HG03565 (cell line): ENCODE results near the gene KCNIP4.

Experiments
- ATAC-seq: cut with Tn5 transposase; IDR thresholded peaks from one replicate; pipeline ENCODE4 v1.9.1; 2021; ENCODE audit warnings: mild to moderate bottlenecking, moderate library complexity; ENCODE audit not compliant: unreplicated experiment

Gene KCNIP4

DNA sequence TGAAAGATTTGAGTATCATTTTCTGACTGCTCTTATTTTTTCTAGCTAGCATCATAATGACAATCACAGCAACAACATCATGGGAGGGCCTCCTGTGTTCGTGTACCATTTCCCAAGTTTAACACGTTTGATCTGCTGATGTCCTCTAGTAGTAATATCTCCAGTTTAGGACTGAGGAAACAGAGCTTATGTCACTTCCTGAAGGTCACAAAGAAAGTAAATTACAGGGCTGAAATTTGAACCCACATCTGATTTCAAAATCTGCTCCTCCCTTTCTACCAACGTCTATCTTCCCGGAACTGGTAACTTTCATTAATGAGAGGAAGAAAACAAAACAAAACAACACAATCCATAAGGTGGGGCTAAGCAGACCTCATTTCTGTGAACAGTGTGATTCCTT, 945.6 kb downstream of the KCNIP4 start:
- ATAC-seq, result no peak

DNA sequence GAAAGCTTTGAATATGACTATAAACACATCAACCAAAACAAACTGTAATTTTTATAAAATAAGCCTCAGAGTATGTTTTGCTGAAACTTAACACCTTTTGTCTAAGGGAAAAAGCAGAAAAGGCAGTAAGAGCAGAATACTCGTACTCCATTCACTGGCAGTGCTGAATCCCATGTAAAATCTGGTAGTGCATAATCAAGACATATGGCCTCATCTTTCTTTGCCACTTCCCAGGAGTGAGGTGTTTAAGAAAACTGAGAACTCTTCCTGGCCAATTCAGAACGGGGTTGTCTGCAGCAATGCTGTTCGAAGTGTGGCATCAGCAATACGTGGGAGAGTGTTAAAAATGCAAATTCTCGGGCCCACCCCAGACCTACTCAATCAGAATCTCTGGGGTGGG, 946.3 kb downstream of the KCNIP4 start:
- no peak for ATAC-seq

DNA sequence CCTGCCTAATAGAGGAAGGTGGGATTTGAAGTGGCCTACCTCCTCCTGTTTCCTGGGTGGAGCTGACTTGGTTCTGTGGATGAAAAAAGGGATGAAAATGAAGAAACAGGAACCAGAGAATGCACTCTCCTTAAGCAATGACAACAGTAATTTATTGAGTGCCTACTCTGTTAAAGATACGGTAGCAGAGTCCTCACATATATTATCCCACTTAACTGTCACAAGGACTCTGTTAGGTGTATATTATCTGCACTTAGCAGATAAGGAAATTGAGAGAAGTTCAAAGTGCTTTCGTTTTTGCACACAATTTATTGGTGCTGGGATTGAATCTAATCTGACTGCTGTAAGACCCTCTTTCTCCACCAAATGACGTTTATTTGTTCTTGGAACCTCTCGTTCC, 947.1 kb downstream of the KCNIP4 start:
- no peak for ATAC-seq

DNA sequence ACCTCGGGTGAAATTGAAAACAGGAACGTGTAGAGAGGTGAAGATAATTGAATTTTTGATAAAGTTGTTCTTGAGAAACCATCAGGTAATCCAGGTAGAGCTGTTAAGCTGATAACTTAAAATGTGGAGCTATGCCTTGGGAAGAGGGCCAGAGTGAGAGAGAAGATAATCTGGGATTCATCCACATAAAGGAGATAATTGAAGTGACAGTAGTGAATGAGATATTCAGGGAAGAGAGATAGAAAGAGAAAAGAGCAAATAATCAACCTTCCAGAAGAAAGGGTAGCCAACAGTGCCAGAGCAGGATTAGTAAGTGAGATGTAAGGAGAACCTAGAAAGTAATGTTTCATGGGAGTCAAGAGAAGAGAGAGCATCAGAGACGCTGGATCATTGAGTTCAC, 950.7 kb downstream of the KCNIP4 start:
- no peak for ATAC-seq

DNA sequence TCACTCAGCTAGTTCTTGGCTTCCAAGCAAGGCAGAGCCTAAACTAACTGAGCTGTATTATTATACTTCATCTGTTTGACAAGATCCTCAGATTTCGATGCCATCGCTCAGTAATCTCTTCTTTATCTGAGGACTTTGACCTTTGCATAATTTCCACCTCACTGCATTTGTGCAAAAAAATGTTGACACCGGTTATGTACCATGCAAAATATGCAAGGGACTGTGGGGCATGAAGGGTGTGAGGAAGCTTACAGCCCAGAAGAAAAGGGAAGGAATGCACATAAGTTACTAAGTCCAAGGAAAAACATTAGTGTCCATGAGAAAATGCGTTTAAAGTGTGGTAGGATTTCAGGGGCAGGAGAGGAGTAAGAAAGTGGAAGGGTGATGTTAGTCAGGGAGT, 953.0 kb downstream of the KCNIP4 start:
- ATAC-seq, result no peak

DNA sequence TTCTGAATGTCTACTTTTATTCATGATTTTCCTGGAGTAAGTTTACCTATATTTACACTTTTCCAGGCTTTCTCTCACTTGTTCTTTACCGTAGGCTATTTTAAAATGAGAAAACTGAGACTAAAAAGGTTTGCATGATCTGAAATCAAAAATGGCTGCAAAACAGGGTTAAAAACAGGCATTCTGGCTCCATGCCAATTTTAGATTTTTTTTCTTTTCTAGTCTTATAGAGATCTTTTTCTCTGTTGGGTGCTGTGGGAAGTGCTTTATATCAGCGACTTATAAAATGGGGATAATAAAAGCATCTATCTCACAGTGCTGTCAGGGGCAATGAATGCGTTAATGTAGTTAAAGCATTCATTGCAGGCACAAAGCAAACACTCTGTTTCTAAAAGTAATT, 953.6 kb downstream of the KCNIP4 start:
- no peak for ATAC-seq

DNA sequence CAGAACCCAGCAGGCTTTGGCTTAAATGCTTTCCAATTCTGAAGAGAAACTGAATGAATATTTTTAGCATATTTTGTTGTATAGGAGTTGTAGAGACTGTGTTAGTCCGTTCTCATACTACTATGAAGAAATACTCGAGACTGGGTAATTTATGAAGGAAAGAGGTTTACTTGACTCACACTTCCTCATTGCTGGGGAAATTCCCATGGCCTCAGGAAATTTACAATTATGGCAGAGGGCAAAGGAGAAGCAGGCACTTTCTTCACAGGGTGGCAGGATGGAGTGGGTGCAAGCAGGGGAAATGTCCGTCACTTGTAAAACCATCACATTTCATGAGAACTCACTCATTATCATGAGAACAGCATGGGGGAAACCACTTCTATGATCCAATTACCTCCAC, 956.6 kb downstream of the KCNIP4 start:
- ATAC-seq, result no peak

DNA sequence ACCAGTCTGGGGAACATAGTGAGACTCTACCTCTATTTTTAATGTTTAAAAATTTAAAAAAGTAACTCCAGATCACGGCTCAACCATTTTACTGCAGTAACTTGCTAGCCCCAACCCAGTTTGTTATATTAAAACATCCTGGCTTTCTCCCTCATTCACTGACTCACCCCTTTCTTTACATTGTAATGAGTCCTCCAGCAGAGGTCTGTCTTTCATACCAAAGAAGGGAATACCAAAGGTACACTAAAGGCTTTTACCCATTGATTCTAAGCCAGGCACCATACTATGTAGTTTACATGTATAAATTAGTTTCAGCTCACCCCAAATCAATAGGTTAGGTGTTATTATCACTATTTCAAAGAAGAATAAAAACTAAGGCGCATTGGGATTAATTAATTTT, 961.4 kb downstream of the KCNIP4 start:
- no peak for ATAC-seq

DNA sequence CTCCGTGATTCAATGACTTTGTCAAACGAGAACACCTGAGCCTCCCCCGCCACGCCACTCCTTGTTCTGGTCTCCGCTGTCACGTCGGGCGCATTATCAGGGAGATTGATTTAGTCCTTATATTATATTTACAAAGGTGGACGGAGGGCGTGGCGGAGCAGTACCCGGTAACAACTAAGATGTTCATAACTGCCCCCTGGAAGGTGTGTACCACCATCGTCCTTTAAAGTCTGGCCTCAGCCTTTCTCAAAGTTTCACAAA, 964.1 kb downstream of the KCNIP4 start:
- no peak for ATAC-seq

DNA sequence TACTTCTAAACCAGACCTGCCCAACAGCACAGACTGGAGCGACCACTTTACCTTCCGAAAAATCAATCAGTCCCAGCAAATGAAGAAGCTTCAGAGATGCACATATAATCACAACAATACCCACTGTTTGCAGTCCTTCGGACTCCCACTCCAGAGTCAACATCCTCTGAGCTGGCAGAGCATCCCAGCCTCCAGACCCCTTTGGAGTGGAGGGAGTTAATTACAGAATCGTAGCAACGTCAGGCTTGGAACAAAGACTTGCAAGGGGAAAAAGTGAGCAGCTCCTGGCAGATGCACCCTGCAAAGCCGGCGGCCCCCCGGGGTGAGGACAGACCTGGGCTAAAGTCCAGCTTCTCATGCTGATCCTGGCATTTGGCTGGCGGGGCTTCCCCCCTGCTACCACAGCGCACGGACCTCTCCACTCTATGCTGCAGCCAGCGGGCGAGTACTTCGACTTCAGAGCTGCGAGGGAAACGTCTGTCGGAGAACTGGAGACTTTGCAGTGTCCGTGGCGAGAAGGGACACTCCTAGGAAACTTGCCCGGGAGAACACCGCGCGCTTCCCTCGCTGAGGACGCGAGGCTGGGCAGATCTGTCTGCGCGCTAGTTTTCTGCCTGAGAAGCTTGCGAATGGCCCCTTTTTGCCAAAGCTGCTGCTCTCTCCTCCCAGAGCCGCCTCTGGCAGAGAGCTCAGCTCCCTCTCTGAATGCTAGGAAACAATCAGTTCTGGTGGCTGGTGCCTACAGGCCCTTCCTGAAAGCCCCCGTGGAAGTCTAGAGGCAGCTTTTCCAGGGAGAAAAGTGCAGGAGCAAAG, 964.6 kb downstream of the KCNIP4 start:
- ATAC-seq, result no peak

DNA sequence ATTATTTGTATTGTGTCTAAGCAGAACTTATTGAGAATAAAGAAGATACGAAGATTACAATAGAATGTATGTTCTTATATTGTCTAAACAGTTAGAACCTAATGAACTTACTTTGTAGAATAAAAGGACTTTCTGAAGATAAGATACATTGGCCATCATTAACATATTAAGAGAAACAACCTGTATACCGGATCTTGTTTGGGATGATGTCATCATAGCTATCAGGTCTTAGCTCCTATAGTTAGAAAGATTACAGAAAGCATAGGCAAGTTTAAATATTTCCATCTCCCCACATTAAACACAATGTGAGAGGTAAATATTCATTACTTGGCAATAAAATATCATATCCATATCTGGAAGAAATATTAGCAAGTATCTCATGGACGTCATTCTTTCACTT, 966.0 kb downstream of the KCNIP4 start:
- no peak for ATAC-seq

DNA sequence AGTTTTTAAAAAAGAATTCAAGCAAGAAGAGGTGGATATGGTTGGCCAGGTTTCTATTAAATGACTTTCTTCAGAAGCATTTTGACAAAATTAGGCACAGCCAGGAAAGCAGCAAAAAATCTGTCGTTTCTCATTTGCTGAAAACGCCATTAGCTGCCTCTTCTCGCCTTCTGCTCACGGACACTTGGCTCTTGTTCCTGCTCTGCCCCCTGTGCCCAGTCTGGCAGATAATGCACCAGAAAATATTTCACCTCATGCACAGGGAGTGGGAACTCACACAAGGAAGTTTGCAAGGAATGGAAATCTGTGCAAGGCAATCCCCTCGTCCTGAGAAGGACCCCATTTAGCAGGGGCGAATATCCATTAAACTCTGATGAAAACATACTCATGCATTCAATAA, 988.3 kb downstream of the KCNIP4 start:
- ATAC-seq, result no peak

DNA sequence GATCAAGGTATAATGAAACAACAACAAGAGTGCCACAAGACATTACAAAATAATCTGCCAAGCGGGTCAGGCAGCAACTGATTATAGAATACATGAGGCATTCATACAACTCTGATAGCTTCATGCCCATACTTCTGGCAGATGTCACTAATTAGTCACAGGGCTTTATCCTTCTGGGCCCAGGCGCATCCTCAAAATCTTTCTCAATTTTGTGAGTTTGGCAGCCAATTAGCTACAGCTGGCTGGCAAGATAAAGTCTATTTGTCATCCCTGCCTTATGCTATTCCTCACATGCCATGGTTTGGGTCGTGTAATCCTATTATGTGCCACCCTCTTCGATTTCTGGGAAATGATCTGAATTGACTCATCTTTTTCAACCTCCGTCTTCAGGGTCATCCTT, 994.0 kb downstream of the KCNIP4 start:
- ATAC-seq, result no peak

DNA sequence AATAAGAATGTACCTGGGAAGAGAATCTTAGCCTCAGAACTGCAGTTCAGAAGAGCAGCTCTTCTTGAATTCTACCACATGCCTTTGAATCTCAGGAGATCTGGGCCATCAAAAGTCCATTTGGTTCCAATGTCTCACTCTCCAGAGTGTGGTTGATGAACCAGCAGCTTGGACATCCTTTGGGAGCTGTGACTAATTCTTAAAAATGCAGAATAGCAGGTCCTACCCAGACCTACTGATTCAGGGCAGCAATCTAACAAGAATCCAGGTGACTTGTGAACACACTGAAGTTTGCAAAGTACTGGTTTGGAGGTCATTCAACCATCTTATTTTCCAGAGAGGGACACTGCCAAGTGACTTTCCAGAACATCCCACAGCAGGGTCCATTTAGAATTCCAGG, 1003.6 kb downstream of the KCNIP4 start:
- ATAC-seq, result no peak

DNA sequence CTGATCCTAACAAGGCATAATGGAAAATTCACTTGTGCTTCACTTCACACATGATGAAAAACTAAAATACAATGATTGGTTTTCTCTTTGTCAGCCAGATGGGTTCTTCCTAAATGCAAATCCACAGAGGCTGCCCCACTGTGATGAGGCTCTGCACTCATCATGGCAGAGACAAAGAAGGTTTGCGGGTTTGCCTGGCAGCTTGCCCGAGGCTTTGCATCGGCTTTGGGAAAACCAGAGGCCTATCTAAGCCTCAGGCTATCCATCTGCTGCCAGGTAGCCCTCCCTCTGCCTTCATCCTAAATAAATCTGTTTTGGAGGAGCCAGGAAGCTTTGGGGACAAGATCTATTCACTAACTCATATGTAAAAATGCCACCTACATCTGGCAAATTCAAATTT, 1004.1 kb downstream of the KCNIP4 start:
- no peak for ATAC-seq

DNA sequence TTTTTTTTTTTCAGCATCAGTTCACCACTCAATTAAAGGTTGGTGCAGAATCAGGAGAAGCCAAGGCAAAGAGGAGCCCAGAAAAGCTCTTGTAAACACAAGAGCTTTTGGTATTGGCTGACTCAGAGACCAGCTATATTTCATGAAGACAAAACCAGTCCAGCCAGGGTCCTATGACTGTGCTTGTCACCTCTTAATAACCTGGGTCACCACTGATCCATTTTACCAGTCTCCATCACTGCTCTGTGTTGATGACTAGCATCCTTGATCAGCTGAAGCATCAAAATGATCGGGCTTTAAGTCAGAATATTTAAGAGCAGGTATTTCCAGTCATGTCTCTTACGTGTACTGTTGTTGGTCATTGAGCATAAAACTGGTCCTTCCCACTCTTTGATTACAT, 1010.4 kb downstream of the KCNIP4 start:
- no peak for ATAC-seq

DNA sequence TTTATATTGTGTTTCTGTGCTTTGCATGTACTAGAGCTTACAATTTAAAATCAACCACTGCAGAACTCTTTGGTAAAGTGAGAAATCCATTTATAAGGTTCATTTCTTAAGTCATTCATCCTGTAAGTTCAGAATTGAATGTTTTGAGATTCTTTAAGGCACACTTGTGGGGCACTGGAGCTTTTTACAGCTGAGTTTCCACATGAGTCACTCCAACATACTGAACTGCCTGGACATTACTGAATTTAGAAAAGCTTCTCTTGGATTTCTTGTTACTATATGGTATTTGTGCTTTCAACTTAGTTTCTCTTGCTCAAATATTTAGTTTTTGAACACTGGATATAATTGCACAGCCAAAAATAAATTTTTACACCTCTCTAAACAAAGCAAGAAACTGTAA, 1022.0 kb downstream of the KCNIP4 start:
- ATAC-seq, result no peak

DNA sequence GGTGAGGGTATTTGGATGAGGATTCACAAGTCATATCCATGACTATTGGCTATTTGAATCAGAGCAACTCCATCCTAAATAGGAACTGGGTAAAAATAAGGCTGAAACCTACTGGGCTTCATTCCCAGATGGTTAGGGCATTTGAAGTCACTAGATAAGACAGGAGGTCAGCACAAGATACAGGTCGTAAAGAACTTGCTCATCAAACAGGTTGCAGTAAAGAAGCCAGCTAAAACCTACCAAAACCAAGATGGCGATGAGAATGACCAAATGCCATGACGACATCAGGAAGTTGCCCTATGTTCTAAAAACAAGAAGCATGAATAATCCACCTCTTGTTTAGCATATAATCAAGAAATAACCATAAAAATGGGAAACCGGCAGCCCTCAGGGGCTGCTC, 1023.4 kb downstream of the KCNIP4 start:
- no peak for ATAC-seq

DNA sequence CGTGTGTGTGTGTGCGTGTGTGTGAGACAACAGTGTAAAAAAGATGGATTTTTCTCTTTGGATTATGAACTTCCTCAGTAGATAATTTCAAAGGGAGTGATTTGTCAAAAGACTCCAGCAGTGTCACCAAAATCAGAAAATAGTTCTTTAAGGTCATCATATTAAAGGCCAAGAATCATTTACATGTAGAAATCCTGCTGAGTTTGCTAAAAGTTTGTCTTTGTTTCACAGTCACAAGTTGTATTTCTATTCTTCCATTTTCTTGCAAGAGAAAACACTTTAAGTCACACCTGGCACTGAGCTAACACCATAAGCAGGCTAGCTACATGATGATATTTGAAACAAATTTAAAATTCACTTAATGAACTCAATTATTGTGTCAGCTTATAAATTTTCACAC, 1025.6 kb downstream of the KCNIP4 start:
- no peak for ATAC-seq

DNA sequence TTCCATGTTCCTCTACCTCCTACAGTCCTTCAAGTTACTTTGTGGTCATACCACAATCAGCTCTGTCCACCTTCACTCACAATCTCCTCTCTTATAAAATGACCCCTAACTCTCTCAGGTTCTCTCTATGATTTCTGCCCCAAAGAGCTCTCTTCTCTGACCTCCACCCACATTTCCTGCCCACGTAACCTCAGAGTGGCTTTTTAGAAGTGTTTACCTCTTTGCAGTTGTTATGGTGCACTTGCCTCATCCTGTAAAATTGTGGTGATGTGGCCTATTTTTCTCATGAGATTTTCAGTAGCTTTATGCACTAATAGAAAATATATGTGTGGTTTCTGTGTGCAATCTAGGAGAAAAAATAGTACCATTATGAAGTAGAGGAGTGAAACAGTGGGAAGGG, 1032.5 kb downstream of the KCNIP4 start:
- no peak for ATAC-seq

DNA sequence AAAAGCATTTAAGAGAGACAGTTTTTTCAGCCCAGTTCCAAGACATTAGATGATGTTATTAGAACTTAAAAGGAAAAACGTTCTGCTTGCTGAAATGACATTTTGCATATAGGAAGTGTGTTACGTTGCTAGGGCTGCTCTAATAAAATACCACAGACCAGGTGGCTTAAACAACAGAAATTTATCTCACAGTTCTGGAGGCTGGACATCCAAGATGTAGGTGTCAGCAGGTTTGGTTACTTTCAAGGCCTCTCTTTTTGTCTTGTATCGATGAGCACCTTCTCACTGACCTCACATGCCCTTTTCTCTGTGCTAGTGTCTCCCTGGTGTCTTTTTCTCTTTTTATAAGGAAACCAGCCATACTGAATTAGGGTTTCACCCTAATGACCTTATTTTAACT, 1043.6 kb downstream of the KCNIP4 start:
- ATAC-seq, result no peak

DNA sequence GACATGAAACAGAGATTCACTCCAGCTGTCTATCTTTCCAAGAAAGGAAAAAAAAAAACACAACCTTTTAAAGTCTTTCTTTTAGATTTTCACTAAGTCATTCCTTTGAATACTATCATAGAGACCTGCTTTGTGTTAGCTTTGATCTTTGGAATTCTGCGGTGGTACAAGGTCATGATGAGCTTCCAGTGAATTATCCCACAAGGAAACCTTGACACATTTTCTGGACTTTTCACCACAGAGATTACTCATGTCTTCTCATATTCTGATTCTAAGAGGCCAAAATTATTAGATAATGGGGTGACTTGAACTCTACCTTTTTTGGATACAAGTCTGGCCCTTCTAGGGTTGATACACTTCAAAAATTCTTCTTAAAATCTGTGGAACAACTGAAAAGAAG, 1046.7 kb downstream of the KCNIP4 start:
- ATAC-seq, result no peak

DNA sequence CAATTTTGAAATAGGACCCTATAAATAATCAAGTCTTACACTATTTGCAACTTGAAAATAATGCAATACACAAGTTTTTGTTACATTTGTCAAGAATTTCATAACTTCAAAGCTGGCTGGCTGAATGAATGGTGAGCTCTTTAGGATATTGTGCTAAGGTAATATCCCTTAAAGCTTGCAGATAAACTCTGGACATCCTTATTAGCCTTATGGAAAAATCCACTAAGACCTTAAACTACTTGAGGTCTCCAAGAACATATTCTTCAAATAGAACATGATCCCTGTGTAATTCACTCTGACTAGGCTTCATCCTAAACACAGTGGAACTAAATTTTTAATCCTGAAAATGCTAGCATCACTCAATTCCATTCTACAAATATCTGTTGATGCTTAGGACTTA, 1049.0 kb downstream of the KCNIP4 start:
- ATAC-seq, result no peak

DNA sequence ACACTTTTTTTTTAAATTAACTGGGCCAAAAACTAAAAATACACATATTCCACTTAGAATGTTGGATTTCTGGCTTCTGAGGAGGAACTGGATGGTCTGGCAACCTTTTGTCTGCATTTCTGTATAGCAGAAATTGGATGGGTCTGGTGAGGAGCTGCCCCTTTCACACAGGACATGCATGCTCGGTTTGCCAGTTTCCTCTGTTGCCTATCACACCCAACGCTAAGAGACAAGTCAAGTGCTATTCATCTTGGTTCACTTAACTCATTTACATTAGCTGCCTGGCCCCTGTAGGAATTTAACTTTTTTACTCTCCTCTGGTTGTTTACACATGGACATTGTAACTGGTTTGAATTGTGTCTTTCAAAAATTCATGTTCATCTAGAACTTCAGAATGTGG, 1052.6 kb downstream of the KCNIP4 start:
- no peak for ATAC-seq
